GM06990 (cell line): ENCODE measurements around the gene POU6F2.

Source experiments
- DNase-seq: peaks from one replicate; pipeline ENCODE4 v3.0.0-alpha.2; 2011; ENCODE audit not compliant: insufficient read length; ENCODE audit errors: extremely low read depth
- H3K27me3 ChIP-seq: replicated peaks from 2 replicates; pipeline ENCODE4 v1.6.0; 2011; ENCODE audit warnings: low read length; ENCODE audit not compliant: control insufficient read depth, insufficient read depth
- H3K36me3 ChIP-seq: 2 replicates; pipeline ENCODE4 v1.5.1; 2011; ENCODE audit warnings: low read length; ENCODE audit not compliant: control insufficient read depth, insufficient read depth
- H3K4me3 ChIP-seq: replicated peaks from 2 replicates; pipeline ENCODE4 v1.5.1; 2011; ENCODE audit warnings: low read depth, mild to moderate bottlenecking, control low read depth, low read length
- CTCF ChIP-seq: IDR thresholded peaks from 2 replicates; pipeline ENCODE4 v1.5.1; 2011; ENCODE audit warnings: low read length, control low read depth, mild to moderate bottlenecking, inconsistent platforms; ENCODE audit not compliant: insufficient read depth, poor library complexity, severe bottlenecking

Gene POU6F2

GRCh38 chr7:38955892-38956291 lies 21.8 kb upstream of the POU6F2 start:
- Histone ChIP-seq H3K27me3 (no peaks in the 10 kb centered on the region), H3K36me3 (no peaks in the 10 kb centered on the region), H3K4me3 (no peak overlapping the region)
- TF ChIP-seq CTCF, result no peak
- no peak for DNase-seq

- TF ChIP-seq CTCF, result no peak
- H3K4me3 ChIP-seq, result no peak overlapping the region
- H3K36me3 ChIP-seq, result no peaks in the 10 kb centered on the region
- H3K27me3 ChIP-seq, result no peaks in the 10 kb centered on the region
- DNase-seq, result no peak
Observed at GRCh38 chr7:38962028-38962427, 15.7 kb upstream of the POU6F2 start.

GRCh38 chr7:38964921-38965320 lies 12.8 kb upstream of the POU6F2 start:
- Histone ChIP-seq H3K36me3 (no peaks in the 10 kb centered on the region), H3K4me3 (no peak overlapping the region), H3K27me3 (no peaks in the 10 kb centered on the region)
- no peak for DNase-seq
- TF ChIP-seq CTCF, result no peak

GRCh38 chr7:38973760-38974159 lies 3.9 kb upstream of the POU6F2 start:
- DNase-seq, result no peak
- Histone ChIP-seq H3K36me3 (no peaks in the 10 kb centered on the region), H3K4me3 (no peak overlapping the region), H3K27me3 (no peaks in the 10 kb centered on the region; the same call in 1 of the 2 replicates)
- TF ChIP-seq CTCF, result no peak

- Histone ChIP-seq H3K27me3 (no peaks in the 10 kb centered on the region; the same call in 1 of the 2 replicates), H3K36me3 (no peaks in the 10 kb centered on the region), H3K4me3 (no peak overlapping the region)
- no peak for TF ChIP-seq CTCF
- DNase-seq, result no peak
Observed at GRCh38 chr7:38975944-38976392, 1.7 kb upstream of the POU6F2 start.

GRCh38 chr7:38978491-38978890 lies 782 bp downstream of the POU6F2 start:
- DNase-seq, result no peak

More at GRCh38 chr7:38978491-38978890, 782 bp downstream of the POU6F2 start:
- Histone ChIP-seq H3K27me3 (no peaks in the 10 kb centered on the region; the same call in 1 of the 2 replicates), H3K4me3 (no peak overlapping the region), H3K36me3 (no peaks in the 10 kb centered on the region)
- no peak for TF ChIP-seq CTCF
